Hair follicular keratinocyte (primary cell): Measurements from ENCODE around the gene ELMOD2. TPM values are rescaled to one million over a fixed set of nuclear protein-coding genes. Genes with fewer than 3 reads are reported as not detected.

Experiments used
- total RNA-seq: library from RNA; depleted of rRNA; stranded (reverse); fragments of >200 nt; gene quantifications from 2 replicates; pipeline ENCODE4 v1.2.3, GENCODE V29; 2015

ELMOD2 gene
- total RNA-seq, result 17.6 and 18.5 TPM in 2 replicates

GRCh38 chr4:140523857-140524742, at the start of gene ELMOD2:
Gene ELMOD2 (plus strand): TSS chr4:140524168. CDS start chr4:140525429, 1,261 bp downstream.

DNA sequence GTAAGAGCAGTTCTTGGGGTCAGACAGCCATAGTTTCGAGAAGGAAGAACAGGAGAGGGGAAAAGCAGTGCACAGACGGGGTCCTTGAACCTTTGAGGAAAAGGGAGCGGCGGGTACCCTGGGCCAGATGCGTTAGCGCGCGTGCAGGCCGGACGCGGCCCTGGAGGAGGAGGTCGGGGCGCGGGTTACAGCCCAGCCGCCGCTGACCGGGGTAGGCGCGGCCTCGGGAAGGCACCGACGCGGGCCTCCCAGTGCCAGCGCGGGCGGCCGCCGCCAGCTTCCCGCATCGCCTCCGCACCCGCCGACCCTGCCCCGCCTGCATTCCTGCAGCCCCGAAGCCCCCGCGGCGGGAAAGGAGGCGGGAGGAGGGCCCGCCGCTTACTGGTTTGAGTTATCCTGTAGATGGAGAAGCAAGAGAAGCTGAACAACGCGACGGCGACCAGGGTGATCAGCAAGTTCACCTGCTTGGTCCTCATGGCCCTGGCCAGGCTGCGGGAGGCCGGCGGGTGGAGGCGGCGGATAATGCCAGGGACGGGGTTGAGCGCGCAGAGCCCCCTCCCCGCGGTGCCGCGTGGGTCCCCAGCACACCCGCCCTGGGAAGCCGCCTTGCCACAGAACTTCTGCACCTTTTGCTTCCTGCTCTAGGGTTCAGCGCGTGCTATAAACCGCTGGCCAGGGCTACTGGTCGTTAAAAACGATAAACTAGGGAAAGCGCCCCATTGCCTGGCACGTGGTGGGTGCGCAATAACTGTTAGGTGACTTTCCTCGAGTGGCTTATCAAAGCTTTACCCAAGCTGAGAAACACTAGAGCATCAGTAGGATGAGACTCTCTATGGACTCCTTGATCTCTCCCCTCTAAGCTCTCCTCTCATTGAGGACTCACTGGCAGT, 26.0 kb upstream of the ELMOD2 start, which contains the start of gene MGAT4D:
Gene MGAT4D (minus strand): TSS at position 547 of the 890 bp plus-strand sequence. CDS start 71 bp downstream, at position 476.

GRCh38 chr4:140568507-140569306, 44.7 kb downstream of the ELMOD2 start, which contains the start of gene UCP1:
Gene UCP1 (minus strand): TSS chr4:140568961. CDS start chr4:140568729, 232 bp downstream.

Other genes starting within 250 kb of the ELMOD2 start
- 66.4 and 72.4 TPM in 2 replicates for gene SCOC, start 150.5 kb upstream of the ELMOD2 start, total RNA-seq
- 0.15 and 0.78 TPM in 2 replicates for gene CLGN, start 96.5 kb upstream of the ELMOD2 start, total RNA-seq
- not detected in 2 replicates for gene MGAT4D, start 25.9 kb upstream of the ELMOD2 start, total RNA-seq
- not detected in 2 replicates for gene UCP1, start 44.8 kb downstream of the ELMOD2 start, total RNA-seq
- gene TBC1D9, start 232.2 kb downstream of the ELMOD2 start, total RNA-seq, result 10.0 and 12.2 TPM in 2 replicates